HUES48 (cell line): ENCODE results near the gene DZIP3.
"Not testable (repeated sequence)": the region's sequence is repeated elsewhere in the genome, so short reads cannot be mapped to it uniquely, and the experiment has no call there.

Source experiments
- H3K27ac ChIP-seq: one replicate; pipeline ENCODE4 v1.7.0; 2013; ENCODE audit warnings: low read depth, low read length, inconsistent platforms
- H3K27me3 ChIP-seq: 2 replicates; pipeline ENCODE4 v1.6.1; 2013; ENCODE audit warnings: mild to moderate bottlenecking, low read length; ENCODE audit not compliant: control insufficient read depth, insufficient read depth
- H3K36me3 ChIP-seq: 2 replicates; pipeline ENCODE4 v1.6.1; 2013; ENCODE audit warnings: low read length; ENCODE audit not compliant: control insufficient read depth, insufficient read depth
- H3K4me1 ChIP-seq: 2 replicates; pipeline ENCODE4 v1.6.1; 2013; ENCODE audit warnings: mild to moderate bottlenecking, low read length; ENCODE audit not compliant: control insufficient read depth, insufficient read depth
- H3K4me3 ChIP-seq: 2 replicates; pipeline ENCODE4 v1.5.1; 2013; ENCODE audit warnings: mild to moderate bottlenecking, low read depth, low read length
- H3K9ac ChIP-seq: 2 replicates; pipeline ENCODE4 v1.6.1; 2013; ENCODE audit warnings: mild to moderate bottlenecking, low read depth, low read length, moderate library complexity
- H3K9me3 ChIP-seq: 2 replicates; pipeline ENCODE4 v1.6.1; 2013; ENCODE audit warnings: low read length; ENCODE audit not compliant: control insufficient read depth, insufficient read depth

DZIP3 gene

DNA sequence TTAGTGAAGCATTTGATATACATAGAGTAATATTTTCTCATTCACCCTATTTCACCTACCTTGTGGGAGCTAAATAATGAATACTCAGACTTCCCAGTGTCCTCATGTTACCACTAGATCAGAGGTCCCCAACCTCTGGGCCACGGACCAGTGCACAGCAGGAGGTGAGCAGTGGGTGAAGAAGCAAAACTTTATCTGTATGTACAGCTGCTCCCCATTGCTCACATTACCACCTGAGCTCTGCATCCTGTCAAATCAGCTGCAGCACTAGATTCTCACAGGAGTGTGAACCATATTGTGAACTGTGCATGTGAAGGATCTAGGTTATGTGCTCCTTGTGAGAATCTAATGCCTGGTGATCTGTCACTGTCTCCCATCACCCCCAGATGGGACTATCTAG, 88.3 kb downstream of the DZIP3 start:
- H3K9ac ChIP-seq, result no peak overlapping the region
- H3K27ac ChIP-seq, result no peak overlapping the region
- no peaks in the 10 kb centered on the region for H3K27me3 ChIP-seq
- H3K36me3 ChIP-seq, result peaks cover 43% of the 10 kb centered on the region
- H3K4me1 ChIP-seq, result 0 out of 2 replicates have a peak, but pooled peaks cover 5% of the 10 kb centered on the region
- no peak overlapping the region for H3K4me3 ChIP-seq
- H3K9me3 ChIP-seq, result no peaks in the 10 kb centered on the region

GRCh38 chr3:108692286-108692685, 102.8 kb downstream of the DZIP3 start:
- H3K27me3 ChIP-seq, H3K4me1 ChIP-seq, H3K4me3 ChIP-seq, H3K27ac ChIP-seq, H3K9ac ChIP-seq: not testable (repeated sequence)
- Histone ChIP-seq H3K9me3 (peaks cover 11% of the 10 kb centered on the region; the same call in 1 of the 2 replicates), H3K36me3 (peaks cover 73% of the 10 kb centered on the region)

DNA sequence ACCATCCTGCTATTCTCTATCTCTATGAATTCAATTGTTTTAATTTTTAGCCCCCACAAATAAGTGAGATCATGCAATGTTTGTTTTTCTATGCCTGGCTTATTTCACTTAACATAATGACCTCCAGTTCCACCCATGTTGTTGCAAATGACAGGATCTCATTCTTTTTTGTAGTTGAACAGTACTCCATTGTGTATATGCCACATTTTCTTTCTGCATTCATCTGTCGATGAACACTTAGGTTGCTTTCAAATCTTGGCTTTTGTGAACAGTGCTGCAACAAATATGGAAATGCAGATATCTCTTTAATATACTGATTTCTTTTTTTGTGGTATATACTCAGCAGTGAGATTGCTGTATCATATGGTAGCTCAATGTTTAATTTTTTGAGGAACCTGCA, 108.9 kb downstream of the DZIP3 start:
- Histone ChIP-seq H3K36me3 (peaks cover 20% of the 10 kb centered on the region), H3K4me1 (no peaks in the 10 kb centered on the region), H3K9me3 (peaks cover 8% of the 10 kb centered on the region; the same call in 1 of the 2 replicates), H3K27me3 (no peaks in the 10 kb centered on the region), H3K4me3 (no peak overlapping the region), H3K9ac (no peak overlapping the region), H3K27ac (no peak overlapping the region)

DNA sequence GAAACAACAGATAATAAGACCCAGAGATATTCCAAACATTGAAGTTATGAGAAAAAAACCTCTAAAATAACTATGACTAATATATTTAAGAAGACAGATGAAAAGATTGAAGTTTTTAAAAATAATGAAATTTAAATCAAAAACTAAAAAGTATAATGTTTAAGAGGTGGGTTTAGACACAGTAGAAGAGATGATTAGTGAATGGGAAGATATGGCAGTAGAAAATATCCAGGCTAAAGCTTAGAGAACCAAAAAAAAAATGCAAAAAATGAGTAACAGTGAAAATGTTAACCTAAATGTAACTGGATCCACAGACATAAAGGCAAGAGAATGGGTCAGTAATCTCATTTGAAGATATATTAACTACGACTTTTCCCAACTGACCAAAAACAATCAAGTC, 115.5 kb downstream of the DZIP3 start:
- Histone ChIP-seq H3K27ac (no peak overlapping the region), H3K4me3 (no peak overlapping the region), H3K27me3 (no peaks in the 10 kb centered on the region), H3K9me3 (peaks cover 4% of the 10 kb centered on the region; the same call in 1 of the 2 replicates), H3K4me1 (no peaks in the 10 kb centered on the region), H3K36me3 (no peaks in the 10 kb centered on the region), H3K9ac (no peak overlapping the region)

GRCh38 chr3:108713009-108713516, 123.5 kb downstream of the DZIP3 start:
- Histone ChIP-seq H3K4me3 (no peak overlapping the region), H3K9ac (no peak overlapping the region), H3K36me3 (no peaks in the 10 kb centered on the region), H3K27ac (no peak overlapping the region), H3K4me1 (no peaks in the 10 kb centered on the region), H3K9me3 (no peaks in the 10 kb centered on the region), H3K27me3 (no peaks in the 10 kb centered on the region)

GRCh38 chr3:108713816-108714215, 124.3 kb downstream of the DZIP3 start:
- no peaks in the 10 kb centered on the region for H3K4me1 ChIP-seq
- no peak overlapping the region for H3K9ac ChIP-seq
- no peaks in the 10 kb centered on the region for H3K27me3 ChIP-seq
- no peaks in the 10 kb centered on the region for H3K36me3 ChIP-seq
- H3K4me3 ChIP-seq, result no peak overlapping the region
- H3K9me3 ChIP-seq, result no peaks in the 10 kb centered on the region
- no peak overlapping the region for H3K27ac ChIP-seq

- Histone ChIP-seq H3K4me3 (no peak overlapping the region), H3K9me3 (no peaks in the 10 kb centered on the region), H3K27ac (no peak overlapping the region), H3K4me1 (no peaks in the 10 kb centered on the region), H3K9ac (no peak overlapping the region), H3K36me3 (no peaks in the 10 kb centered on the region), H3K27me3 (no peaks in the 10 kb centered on the region)
Measured at GRCh38 chr3:108718454-108718853, 128.9 kb downstream of the DZIP3 start.

DNA sequence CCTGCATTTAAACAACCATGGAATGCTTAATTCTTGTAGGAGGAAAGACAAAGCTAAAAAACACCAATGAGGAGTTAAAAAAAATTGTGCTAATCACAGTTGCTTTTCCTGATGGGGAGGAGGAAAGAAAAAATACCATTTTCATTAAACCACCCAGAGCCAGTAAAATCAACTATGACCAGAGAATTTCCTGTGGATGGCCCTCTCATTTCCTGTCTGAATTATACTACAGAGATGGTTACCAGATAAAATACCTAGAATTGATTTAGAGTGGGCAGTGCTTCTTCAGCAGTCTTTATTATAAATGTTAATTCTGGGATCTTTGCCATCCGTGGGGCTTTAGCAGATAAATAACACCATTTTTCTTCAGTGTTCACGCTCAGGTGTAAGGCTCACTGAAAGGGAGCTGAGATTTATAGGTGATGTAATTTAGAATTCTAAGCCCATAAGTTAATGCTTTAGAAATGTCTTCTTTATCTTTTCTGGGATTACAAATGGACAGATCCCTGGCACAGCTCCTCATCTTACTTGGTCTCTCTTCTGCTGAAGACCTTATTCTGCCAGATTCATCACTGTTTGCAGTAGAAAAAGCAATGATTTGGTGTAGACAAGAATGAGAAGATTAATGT, 129.8 kb downstream of the DZIP3 start:
- H3K27me3 ChIP-seq, result no peaks in the 10 kb centered on the region
- no peaks in the 10 kb centered on the region for H3K4me1 ChIP-seq
- H3K4me3 ChIP-seq, result no peak overlapping the region
- H3K36me3 ChIP-seq, result no peaks in the 10 kb centered on the region
- no peak overlapping the region for H3K27ac ChIP-seq
- no peaks in the 10 kb centered on the region for H3K9me3 ChIP-seq
- H3K9ac ChIP-seq, result no peak overlapping the region

GRCh38 chr3:108722724-108723123, 133.2 kb downstream of the DZIP3 start:
- Histone ChIP-seq H3K4me3 (no peak overlapping the region), H3K27ac (no peak overlapping the region), H3K36me3 (no peaks in the 10 kb centered on the region), H3K9ac (no peak overlapping the region), H3K4me1 (no peaks in the 10 kb centered on the region), H3K9me3 (no peaks in the 10 kb centered on the region), H3K27me3 (no peaks in the 10 kb centered on the region)

DNA sequence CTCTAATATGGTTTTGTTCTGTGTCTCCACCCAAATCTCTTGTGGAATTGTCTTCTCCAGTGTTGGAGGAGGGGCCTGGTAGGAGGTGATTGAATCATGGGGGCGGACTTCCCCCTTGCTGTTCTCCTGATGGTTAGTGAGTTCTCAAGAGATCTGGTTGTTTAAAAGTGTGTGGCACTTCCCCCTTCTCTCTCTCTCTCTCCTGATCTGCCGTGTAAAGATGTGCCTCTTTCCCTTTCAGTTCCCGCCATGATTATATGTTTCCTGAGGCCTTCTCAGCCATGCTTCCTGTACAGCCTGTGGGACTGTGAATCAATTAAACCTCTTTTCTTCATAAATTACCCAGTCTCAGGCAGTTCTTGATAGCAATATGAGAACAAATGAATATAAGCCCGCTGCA, 134.6 kb downstream of the DZIP3 start:
- no peaks in the 10 kb centered on the region for H3K9me3 ChIP-seq
- H3K4me1 ChIP-seq, result no peaks in the 10 kb centered on the region
- no peak overlapping the region for H3K27ac ChIP-seq
- H3K4me3 ChIP-seq, result no peak overlapping the region
- no peak overlapping the region for H3K9ac ChIP-seq
- H3K36me3 ChIP-seq, result no peaks in the 10 kb centered on the region
- no peaks in the 10 kb centered on the region for H3K27me3 ChIP-seq

DNA sequence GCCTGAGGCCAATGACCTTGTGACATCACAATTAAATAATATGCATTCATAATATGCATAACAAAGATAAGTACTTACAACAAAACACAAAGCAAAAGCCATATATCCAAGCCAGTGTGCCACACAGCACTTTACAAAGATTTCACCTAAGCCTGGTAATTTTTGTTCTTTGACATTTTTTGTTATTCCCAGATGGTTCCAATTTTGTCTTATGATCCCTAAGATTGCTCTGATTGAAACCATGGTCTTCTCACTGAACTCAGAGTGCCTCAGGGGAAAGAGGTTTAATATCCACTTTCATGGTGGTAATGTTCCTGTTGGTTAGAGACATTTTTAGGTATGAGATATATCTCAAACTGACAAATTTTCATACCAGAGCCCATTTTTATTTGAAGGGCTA, 138.6 kb downstream of the DZIP3 start:
- Histone ChIP-seq H3K9me3 (no peaks in the 10 kb centered on the region), H3K36me3 (no peaks in the 10 kb centered on the region), H3K4me3 (no peak overlapping the region), H3K27ac (no peak overlapping the region), H3K27me3 (no peaks in the 10 kb centered on the region), H3K4me1 (no peaks in the 10 kb centered on the region), H3K9ac (no peak overlapping the region)
